Astrocyte (in vitro differentiated cells and primary cell): ENCODE data around the gene PRPF40B.

Experiments used
- EZH2 ChIP-seq: IDR thresholded peaks from 2 replicates; pipeline ENCODE4 v1.6.1; 2012; ENCODE audit warnings: mild to moderate bottlenecking, low read length, inconsistent platforms; ENCODE audit not compliant: insufficient read depth
- TF ChIP-seq, protein P1 (sequence below): IDR thresholded peaks from 2 replicates; pipeline ENCODE4 v1.5.1; 2011; ENCODE audit warnings: low read depth, mild to moderate bottlenecking, inconsistent platforms, low read length, moderate library complexity; ENCODE audit not compliant: insufficient read depth

GRCh38 chr12:49615725-49616124, 7.6 kb upstream of the PRPF40B start:
- TF ChIP-seq, protein P1, sequence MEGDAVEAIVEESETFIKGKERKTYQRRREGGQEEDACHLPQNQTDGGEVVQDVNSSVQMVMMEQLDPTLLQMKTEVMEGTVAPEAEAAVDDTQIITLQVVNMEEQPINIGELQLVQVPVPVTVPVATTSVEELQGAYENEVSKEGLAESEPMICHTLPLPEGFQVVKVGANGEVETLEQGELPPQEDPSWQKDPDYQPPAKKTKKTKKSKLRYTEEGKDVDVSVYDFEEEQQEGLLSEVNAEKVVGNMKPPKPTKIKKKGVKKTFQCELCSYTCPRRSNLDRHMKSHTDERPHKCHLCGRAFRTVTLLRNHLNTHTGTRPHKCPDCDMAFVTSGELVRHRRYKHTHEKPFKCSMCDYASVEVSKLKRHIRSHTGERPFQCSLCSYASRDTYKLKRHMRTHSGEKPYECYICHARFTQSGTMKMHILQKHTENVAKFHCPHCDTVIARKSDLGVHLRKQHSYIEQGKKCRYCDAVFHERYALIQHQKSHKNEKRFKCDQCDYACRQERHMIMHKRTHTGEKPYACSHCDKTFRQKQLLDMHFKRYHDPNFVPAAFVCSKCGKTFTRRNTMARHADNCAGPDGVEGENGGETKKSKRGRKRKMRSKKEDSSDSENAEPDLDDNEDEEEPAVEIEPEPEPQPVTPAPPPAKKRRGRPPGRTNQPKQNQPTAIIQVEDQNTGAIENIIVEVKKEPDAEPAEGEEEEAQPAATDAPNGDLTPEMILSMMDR, result no peak
- TF ChIP-seq EZH2, result no peak
